ENCODE measurements around the gene MACROD2.

DNA sequence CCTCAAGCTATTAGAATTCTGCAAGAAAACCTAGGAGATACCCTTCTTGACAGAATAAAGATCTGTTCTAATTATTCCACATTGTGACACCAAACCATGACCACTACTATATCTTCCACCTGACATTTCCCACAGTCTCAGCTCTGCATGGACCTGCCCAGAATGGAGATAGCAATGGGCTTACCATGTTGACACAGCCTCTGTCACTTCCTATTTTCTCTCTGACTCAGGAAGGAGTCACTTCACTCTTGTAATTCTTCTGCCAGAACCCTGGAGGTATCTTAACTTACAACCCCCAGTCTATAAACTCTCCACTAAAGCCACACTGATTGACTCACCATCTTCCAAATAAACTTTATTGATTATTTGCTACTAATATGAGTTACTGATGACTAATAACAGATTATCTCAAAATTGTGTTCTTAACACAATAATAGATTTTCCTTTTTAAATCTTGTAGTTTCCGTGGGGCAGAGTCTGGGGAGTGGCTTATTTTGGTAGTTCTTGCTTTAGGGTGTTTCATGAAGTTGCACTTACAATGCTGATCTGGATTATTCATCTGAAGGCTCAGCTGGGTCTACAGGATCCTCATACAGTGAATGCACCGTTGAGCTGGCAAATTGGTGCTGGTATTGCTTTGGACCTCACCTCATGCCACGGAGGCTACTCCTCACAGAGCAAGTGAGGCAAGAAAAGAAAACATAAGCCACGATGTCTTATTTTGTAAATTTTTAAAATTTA, 1708.0 kb downstream of the MACROD2 start:
- TF ChIP-seq YY1 (IDR thresholded peaks at IDR 0.05; ENCODE audit: insufficient read depth, insufficient read length) (no peak), ZNF274 (IDR thresholded peaks at IDR 0.05; ENCODE audit: low read depth, low read length) (no peak)
